Thoracic aorta (tissue), 2 donors: ENCODE measurements around the gene IQCM. TPM values are rescaled to one million over a fixed set of nuclear protein-coding genes. Genes with fewer than 3 reads are reported as not detected.

ENCODE experiments used
- ATAC-seq: fragments of 150-250 bp; one replicate; pipeline ENCODE4 v1.8.0; 2017; ENCODE audit warnings: low read depth; ENCODE audit not compliant: insufficient number of reproducible peaks, low FRiP score
- DNase-seq: peaks from one replicate; pipeline ENCODE4 v3.0.0-alpha.2; 2020; ENCODE audit warnings: low spot score
- H3K27ac ChIP-seq, 2 donors: fragments of 200-600 bp; sonication (generic); 1 replicate in 1 of 2; 2 replicates in 1 of 2; pipeline ENCODE4 v1.5.1; 2016; ENCODE audit warnings: mild to moderate bottlenecking in 2 of 2, moderate library complexity in 2 of 2
- H3K27me3 ChIP-seq: fragments of 200-600 bp; sonication (generic); replicated peaks from 2 replicates; pipeline ENCODE4 v1.6.0; 2016; ENCODE audit warnings: mild to moderate bottlenecking; ENCODE audit not compliant: insufficient read depth
- H3K36me3 ChIP-seq: fragments of 200-600 bp; sonication (generic); one replicate; pipeline ENCODE4 v1.5.1; 2016
- H3K4me1 ChIP-seq, 2 donors: fragments of 200-600 bp; sonication (generic); 1 replicate in 1 of 2; 2 replicates in 1 of 2; pipeline versions ENCODE4 v1.5.1 to v1.6.0; 2016; ENCODE audit warnings: low read depth in 2 of 2, mild to moderate bottlenecking in 1 of 2; ENCODE audit not compliant: control insufficient read depth in 1 of 2
- H3K4me3 ChIP-seq: fragments of 200-600 bp; sonication (generic); 2 replicates; pipeline ENCODE4 v1.5.1; 2016; ENCODE audit warnings: mild to moderate bottlenecking
- H3K9me3 ChIP-seq: fragments of 200-600 bp; sonication (generic); 2 replicates; pipeline ENCODE4 v1.5.1; 2016
- CTCF ChIP-seq: fragments of 200-600 bp; sonication (generic); IDR thresholded peaks from one replicate; pipeline ENCODE4 v1.5.1; 2019; ENCODE audit warnings: antibody characterized with exemption
- total RNA-seq, 2 donors: library from RNA; depleted of rRNA; stranded (reverse); fragments of >200 nt; gene quantifications; one replicate each; pipeline versions ENCODE4 v1.1.0 to v1.2.3, GENCODE V29; 2016

Gene IQCM
- total RNA-seq, 2 donors from 2014 or later = not detected

- Histone ChIP-seq H3K36me3 (no peaks in the 10 kb centered on the region), H3K4me3 (no peak overlapping the region), H3K9me3 (no peaks in the 10 kb centered on the region), H3K27me3 (no peaks in the 10 kb centered on the region), H3K27ac (no peak overlapping the region), H3K4me1 (no peaks in the 10 kb centered on the region)
- no peak for TF ChIP-seq CTCF
- no peak for ATAC-seq
- no peak for DNase-seq
These were observed 283.8 kb downstream of the IQCM start for GRCh38 chr4:149531861-149532260.

GRCh38 chr4:149523039-149523438 is 292.6 kb downstream of the IQCM start:
- no peak overlapping the region for H3K27ac ChIP-seq
- no peaks in the 10 kb centered on the region for H3K36me3 ChIP-seq
- H3K27me3 ChIP-seq = no peaks in the 10 kb centered on the region
- no peaks in the 10 kb centered on the region for H3K4me1 ChIP-seq
- TF ChIP-seq CTCF = no peak
- no peak for ATAC-seq
- no peaks in the 10 kb centered on the region for H3K9me3 ChIP-seq
- DNase-seq = no peak
- H3K4me3 ChIP-seq = no peak overlapping the region

DNA sequence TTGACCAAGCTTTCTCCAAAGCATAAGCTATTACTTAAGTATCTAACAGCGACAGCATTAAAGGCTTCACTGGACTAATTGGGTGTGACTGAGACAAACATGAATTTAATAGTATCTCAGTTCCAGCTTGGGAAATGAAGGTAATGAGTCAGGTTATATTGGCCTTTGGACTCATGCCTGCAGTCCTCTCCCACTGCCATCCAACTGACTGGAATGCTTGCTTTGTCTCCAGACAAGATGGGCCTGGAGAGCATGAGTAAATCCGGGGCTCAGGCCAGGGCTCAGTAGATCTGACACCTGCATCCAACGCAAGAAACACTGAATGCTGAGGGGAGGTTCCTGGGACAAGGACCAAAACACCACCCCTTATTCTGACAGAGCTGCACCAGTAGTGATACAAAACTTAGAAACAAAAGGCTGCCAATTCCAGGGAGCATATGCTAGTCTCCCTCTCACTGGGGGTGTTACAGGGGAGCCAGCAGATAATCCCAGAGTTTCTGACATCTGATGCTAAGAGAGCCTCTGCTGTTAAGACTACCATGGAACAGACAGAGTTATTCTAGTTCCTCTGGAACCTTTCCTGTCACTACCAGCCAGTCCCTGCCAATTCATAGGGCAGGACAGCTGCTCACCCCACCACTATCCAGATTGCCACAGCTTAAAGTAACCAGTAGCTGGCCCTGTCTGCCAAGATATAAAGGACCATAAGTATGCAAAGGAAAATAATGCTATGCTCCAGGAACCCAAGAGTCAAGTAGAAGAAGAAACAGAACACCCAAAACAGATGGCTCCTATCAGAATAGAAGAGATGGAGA is 293.8 kb downstream of the IQCM start:
- no peak overlapping the region for H3K27ac ChIP-seq
- TF ChIP-seq CTCF = no peak
- ATAC-seq (no peak), DNase-seq (no peak)
- no peaks in the 10 kb centered on the region for H3K4me1 ChIP-seq
- no peaks in the 10 kb centered on the region for H3K9me3 ChIP-seq
- no peak overlapping the region for H3K4me3 ChIP-seq
- H3K27me3 ChIP-seq = no peaks in the 10 kb centered on the region
- H3K36me3 ChIP-seq = no peaks in the 10 kb centered on the region

- ATAC-seq (no peak), DNase-seq (no peak)
- Histone ChIP-seq H3K4me3 (no peak overlapping the region), H3K27ac (no peak overlapping the region), H3K9me3 (no peaks in the 10 kb centered on the region), H3K27me3 (no peaks in the 10 kb centered on the region), H3K4me1 (peaks cover 0 to 3% of the 10 kb centered on the region in 2 donors), H3K36me3 (no peaks in the 10 kb centered on the region)
- TF ChIP-seq CTCF = no peak
These were observed 297.2 kb downstream of the IQCM start for GRCh38 chr4:149518471-149518870.

DNA sequence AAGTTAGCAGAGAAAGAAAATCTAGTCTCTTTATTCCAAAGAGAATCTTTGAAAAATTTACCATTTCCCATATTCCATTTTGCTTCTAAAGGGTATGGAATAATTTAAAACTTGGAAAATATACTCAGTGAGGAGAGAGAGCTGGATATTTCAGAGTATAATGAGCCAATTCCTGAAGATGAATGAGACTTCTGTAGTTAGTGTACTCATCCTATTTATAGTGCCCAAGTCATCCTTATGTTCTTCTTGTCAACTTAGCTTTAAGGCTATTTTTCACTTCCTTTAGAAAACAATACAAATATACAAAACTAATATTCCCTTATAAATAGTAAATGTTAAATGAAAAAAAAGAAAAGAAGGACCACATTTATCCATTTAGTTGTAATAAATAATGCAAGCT is 302.6 kb downstream of the IQCM start:
- Histone ChIP-seq H3K27me3 (no peaks in the 10 kb centered on the region), H3K4me3 (no peak overlapping the region), H3K36me3 (no peaks in the 10 kb centered on the region), H3K4me1 (peaks cover 0 to 3% of the 10 kb centered on the region in 2 donors), H3K9me3 (no peaks in the 10 kb centered on the region), H3K27ac (no peak overlapping the region)
- ATAC-seq (no peak), DNase-seq (no peak)
- TF ChIP-seq CTCF = no peak
